Measurements from ENCODE around the gene PRSS36.
A peak's percentile ranks its signal among the peaks of the same experiment; 100 is the strongest.
"Not testable (repeated sequence)": the region's sequence is repeated elsewhere in the genome, so short reads cannot be mapped to it uniquely, and the experiment has no call there.

PRSS36 gene

GRCh38 chr16:31183432-31184428 is 33.9 kb upstream of the PRSS36 start:
- no peak for DNase-seq (ENCODE audit: low read depth)

GRCh38 chr16:31182391-31182790 is 32.5 kb upstream of the PRSS36 start:
- DNase-seq (ENCODE audit: low read depth) = no peak

GRCh38 chr16:31181102-31181830 is 31.4 kb upstream of the PRSS36 start:
- no peak for DNase-seq (ENCODE audit: low read depth)

DNA sequence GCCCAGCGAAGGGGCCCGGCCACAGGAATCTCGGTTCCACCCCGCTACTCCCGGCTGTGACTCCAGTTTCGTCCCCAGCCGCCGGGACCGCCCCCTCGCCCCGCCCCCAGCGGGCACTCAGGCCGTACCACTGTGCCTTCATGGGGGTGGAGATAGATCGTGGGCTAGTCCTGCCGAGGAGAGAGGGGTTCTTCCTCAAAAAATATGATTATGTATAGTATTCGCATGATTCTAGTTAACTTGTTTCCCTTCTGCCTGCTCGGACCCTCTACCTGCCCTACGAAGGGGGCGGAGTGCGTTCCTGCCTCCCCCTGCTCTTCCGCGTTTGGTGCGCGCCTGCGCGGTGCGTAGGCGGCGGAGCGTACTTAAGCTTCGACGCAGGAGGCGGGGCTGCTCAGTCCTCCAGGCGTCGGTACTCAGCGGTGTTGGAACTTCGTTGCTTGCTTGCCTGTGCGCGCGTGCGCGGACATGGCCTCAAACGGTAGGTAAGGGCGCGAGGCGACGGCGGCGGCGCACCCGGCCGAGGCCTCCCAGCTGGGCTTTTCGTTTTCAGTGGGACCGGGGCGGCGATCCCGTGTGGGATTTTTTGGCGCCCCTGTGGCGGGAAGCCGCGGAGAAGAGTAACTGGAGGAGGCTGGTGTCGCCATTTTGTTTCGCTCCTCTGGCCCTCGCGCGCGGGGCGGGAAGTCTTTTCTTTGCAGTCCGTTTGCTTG is 30.0 kb upstream of the PRSS36 start, which contains the start of gene FUS:
TSS of gene FUS (plus strand) at position 393 of the 713 bp plus-strand sequence. CDS start at position 469, 76 bp downstream.
- peak; percentile 83 for DNase-seq (ENCODE audit: low read depth)

- no peak for DNase-seq (ENCODE audit: low read depth)
Measured at GRCh38 chr16:31179219-31179746, 29.4 kb upstream of the PRSS36 start.

DNA sequence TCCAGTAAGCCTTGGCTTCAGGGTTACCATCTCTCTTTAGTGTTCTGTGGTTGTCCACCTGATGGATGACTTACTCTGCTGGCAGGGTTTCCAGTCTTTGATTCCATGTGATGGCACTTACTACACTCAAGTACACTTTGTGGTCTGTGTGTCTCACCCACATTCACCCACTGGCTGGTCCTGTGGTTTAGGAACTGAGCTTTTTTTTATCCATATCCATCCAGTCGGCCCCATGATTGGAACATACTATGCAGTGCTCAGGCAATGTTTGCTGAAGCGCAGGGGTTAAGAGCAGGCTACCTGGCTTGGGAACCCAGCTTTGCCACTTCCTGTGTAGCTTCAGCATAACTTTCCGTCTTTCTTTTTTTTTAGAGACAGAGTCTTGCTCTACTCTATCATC is 27.3 kb upstream of the PRSS36 start:
- peak; percentile 25 for DNase-seq (ENCODE audit: low read depth)

DNA sequence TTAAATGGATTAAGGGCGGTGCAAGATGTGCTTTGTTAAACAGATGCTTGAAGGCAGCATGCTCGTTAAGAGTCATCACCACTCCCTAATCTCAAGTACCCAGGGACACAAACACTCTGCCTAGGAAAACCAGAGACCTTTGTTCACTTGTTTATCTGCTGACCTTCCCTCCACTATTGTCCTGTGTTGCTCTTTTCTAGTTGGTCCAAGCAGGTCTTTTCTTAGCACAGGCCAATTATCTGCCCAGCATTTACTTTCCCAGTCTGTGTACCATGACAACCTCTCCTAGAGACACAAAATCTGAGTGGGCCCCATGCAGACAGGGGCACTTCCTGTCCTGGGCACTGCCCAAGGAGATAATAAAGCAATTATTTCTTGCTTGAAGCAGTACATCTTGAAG is 20.2 kb upstream of the PRSS36 start:
- not testable (repeated sequence) for DNase-seq (ENCODE audit: low read depth)

DNA sequence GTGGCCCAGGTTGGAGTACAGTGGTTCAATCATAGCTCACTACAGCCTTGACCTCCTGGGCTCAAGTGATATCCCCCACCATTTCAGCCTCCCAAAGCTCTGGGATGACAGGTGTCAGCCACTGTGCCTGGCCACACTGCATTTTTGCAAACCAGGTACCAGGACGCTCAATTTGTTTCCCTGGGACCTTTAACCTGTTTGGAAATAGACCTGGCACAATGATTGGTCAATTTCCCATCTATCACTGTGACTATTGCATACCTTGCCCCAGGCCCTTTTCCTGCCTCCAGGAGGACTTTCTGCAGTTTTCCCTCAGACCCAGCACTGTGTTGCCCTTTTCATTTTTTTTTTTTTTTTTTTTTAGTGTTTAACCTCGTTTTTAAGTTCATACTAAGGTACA is 19.0 kb upstream of the PRSS36 start:
- no peak for DNase-seq (ENCODE audit: low read depth)

DNA sequence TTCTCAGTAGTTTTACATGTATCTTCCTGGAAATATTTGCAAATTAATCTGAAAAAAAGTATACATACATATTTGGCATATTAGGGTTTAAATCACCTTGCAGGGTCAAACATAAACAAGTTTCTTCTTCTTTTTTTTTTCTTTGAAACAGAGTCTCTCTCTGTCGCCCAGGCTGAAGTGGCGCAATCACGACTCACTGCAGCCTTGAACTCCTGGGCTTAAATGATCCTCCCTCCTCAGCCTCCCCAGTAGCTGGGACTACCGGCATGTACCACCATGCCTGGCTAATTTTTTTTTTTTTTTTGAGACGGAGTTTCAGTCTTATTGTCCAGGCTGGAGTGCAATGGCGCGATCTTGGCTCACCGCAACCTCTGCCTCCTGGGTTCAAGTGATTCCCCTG is 17.4 kb upstream of the PRSS36 start:
- no peak for DNase-seq (ENCODE audit: low read depth)

DNA sequence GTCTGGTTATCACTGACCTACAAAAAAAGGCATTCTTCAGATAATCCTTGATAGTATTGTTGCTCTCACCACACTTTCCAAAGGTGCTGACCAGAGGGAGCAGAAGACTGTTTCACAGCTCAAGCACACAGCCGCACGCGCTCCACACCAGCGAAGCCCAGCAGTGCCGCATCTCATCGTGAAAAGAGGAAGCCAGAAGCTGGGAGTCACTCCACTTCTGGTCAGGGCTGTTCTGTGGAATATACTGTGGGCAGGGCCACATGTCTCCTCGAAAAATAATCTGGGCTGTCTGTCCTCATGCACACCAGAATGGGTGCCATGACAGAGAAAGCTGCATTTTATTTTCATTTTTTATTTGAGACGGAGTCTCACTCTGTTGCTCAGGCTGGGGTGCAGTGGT is 7.3 kb upstream of the PRSS36 start:
- no peak for DNase-seq (ENCODE audit: low read depth)

DNA sequence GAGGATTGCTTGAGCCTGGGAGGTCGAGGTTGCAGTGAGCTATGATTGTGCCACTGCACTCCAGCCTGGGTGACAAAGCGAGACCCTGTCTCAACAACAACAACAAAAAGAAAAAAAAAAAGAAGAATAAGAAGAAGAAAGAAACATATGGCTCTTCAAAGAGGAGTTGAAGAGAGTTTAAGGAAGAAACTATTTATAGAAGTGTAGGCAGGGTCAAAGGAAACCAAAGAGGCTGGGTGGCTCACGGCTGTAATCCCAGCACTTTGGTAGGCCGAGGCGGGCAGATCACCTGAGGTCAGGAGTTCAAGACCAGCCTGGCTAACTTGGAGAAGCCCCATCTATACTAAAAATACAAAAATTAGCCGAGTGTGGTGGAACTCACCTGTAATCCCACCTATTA is 1.1 kb upstream of the PRSS36 start:
- DNase-seq (ENCODE audit: low read depth) = not testable (repeated sequence)

GRCh38 chr16:31149332-31149731 is 534 bp downstream of the PRSS36 start:
- no peak for DNase-seq (ENCODE audit: low read depth)

- DNase-seq (ENCODE audit: low read depth) = no peak
Measured at GRCh38 chr16:31148896-31149295, 970 bp downstream of the PRSS36 start.

- DNase-seq (ENCODE audit: low read depth) = no peak
Measured at GRCh38 chr16:31148281-31148728, 1.6 kb downstream of the PRSS36 start.

- no peak for DNase-seq (ENCODE audit: low read depth)
Measured at GRCh38 chr16:31147574-31147973, 2.3 kb downstream of the PRSS36 start.

- no peak for DNase-seq (ENCODE audit: low read depth)
Measured at GRCh38 chr16:31145398-31145990, 4.4 kb downstream of the PRSS36 start.

DNA sequence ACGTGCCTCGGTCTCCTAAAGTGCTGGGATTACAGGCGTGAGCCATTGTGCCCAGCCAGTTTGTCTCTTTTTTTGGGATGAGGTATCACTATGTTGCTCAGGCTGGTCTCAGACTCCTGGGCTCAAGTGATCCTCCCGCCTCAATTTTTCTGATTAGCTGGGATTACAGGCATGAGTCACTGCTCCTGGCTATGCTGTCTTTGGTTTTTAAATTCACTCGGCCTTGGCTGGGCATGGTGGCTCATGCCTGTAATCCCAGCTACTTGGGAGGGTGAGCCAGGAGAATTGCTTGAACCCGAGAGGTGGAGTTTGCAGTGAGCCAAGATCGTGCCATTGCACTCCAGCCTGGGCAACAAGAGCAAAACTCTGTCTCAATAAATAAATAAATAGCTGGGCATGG is 5.4 kb downstream of the PRSS36 start:
- DNase-seq (ENCODE audit: low read depth) = not testable (repeated sequence)

DNA sequence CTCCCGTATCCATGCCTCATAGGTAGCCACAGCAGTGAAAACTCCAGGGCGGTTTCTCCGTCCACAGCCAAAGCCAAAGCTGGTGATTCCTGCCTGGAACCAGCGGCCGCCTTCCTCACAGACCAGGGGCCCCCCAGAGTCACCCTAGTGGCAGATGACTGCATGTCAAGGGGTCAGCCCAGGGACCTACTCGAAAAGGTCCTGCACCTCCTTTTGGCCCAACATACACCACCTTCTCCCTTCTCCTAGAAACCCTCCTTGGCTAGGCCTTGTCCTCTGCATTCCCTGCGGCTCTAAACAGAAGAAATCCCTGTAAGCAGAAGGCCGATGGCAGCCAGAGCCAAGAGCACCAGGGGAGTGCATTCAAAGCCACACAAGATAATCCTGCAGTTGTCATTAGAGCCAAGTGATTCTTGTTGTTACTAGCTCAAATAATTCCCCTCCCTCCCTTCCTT is 6.1 kb downstream of the PRSS36 start:
- DNase-seq (ENCODE audit: low read depth) = no peak

DNA sequence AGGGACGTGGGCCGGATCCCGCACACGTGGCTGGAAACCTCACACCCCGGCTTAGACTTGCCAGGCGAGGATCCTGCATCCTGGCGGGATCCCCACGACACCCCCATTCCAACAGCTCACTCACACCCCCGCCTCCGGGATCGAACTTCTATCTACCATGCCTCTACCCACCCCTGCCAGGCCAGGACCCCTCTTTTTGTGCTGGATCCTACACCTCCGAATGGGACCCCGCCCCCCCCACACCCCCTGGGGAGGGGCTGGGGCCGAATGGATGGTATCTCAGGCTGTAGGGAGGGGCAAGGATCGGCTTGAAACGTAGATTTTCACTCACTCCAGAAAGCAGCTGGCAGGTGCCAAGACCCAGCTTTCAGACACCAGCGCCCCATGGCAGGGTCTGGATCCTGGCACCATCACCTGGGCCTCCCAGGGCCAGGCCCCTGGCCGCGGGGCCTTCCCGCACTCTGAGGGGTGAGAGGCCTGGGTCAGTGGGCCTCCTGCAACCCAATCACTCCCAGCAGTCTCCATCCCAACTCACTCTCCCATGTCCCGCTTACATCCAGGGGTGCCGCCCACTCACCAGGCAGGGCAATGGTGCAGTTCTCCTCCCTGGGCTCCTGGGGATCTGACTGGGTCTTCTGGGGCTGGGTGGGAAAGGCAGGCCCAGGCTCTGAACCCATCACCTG is 6.7 kb downstream of the PRSS36 start:
- DNase-seq (ENCODE audit: low read depth) = no peak

- peak; percentile 93 for DNase-seq (ENCODE audit: low read depth)
Measured at GRCh38 chr16:31142109-31143010, 7.5 kb downstream of the PRSS36 start.
